NOMO-1 treated with DMSO at 0.1 percent for 48 hours (cell line): Measurements from ENCODE around the gene PRKCB.
"Not testable (repeated sequence)": the region's sequence is repeated elsewhere in the genome, so short reads cannot be mapped to it uniquely, and the experiment has no call there.

Source experiments
- DNase-seq: peaks from one replicate; lab custom pipeline; 2025; ENCODE audit not compliant: unreplicated experiment; lab: John Stamatoyannopoulos, UW

Gene PRKCB

GRCh38 chr16:24204150-24204665 lies 368.4 kb downstream of the PRKCB start:
- DNase-seq = no peak

GRCh38 chr16:24206926-24207325 lies 371.1 kb downstream of the PRKCB start:
- DNase-seq = no peak

GRCh38 chr16:24208710-24209109 lies 372.9 kb downstream of the PRKCB start:
- DNase-seq = no peak

- DNase-seq = no peak
These were observed 379.2 kb downstream of the PRKCB start for GRCh38 chr16:24214992-24215391.

- no peak for DNase-seq
These were observed 381.2 kb downstream of the PRKCB start for GRCh38 chr16:24216961-24217360.

GRCh38 chr16:24217461-24217860 lies 381.7 kb downstream of the PRKCB start:
- DNase-seq = no peak

- DNase-seq = no peak
These were observed 382.5 kb downstream of the PRKCB start for GRCh38 chr16:24218299-24218698.

GRCh38 chr16:24221219-24221618 lies 385.4 kb downstream of the PRKCB start:
- no peak for DNase-seq

- DNase-seq = no peak
These were observed 392.7 kb downstream of the PRKCB start for GRCh38 chr16:24228514-24228913.

GRCh38 chr16:24232936-24233335 lies 397.2 kb downstream of the PRKCB start:
- no peak for DNase-seq

GRCh38 chr16:24234737-24235136 lies 399.0 kb downstream of the PRKCB start:
- no peak for DNase-seq

- no peak for DNase-seq
These were observed 400.0 kb downstream of the PRKCB start for GRCh38 chr16:24235806-24236205.

- not testable (repeated sequence) for DNase-seq
These were observed 403.1 kb downstream of the PRKCB start for GRCh38 chr16:24238846-24239245.

GRCh38 chr16:24246911-24247607 lies 411.3 kb downstream of the PRKCB start:
- DNase-seq = no peak

- DNase-seq = peak; percentile 49
These were observed 417.4 kb downstream of the PRKCB start for GRCh38 chr16:24253192-24253591.

GRCh38 chr16:24255456-24256371 lies 419.9 kb downstream of the PRKCB start, which contains the start of gene CACNG3:
CACNG3 (plus strand) TSS chr16:24256335; CDS start chr16:24256755, 420 bp downstream.
- peak; percentile 47 for DNase-seq

GRCh38 chr16:24257958-24258357 lies 422.2 kb downstream of the PRKCB start:
- no peak for DNase-seq

GRCh38 chr16:24258791-24259190 lies 423.0 kb downstream of the PRKCB start:
- DNase-seq = no peak

- DNase-seq = no peak
These were observed 427.0 kb downstream of the PRKCB start for GRCh38 chr16:24262816-24263215.
